DND-41 (cell line): ENCODE results near the gene TENT4B.

Source experiments
- ATAC-seq: fragments of 200-7000 bp; cut with Tn5 transposase; 3 replicates; pipeline ENCODE4 v1.9.1; 2021; ENCODE audit warnings: low read depth; ENCODE audit not compliant: insufficient read depth
- DNase-seq: peaks from one replicate; pipeline ENCODE4 v3.0.0-alpha.2; 2020
- H2AFZ ChIP-seq: 2 replicates; pipeline ENCODE4 v1.6.0; 2012; ENCODE audit warnings: low read depth, low read length
- H3K27ac ChIP-seq: 2 replicates; pipeline ENCODE4 v1.5.1; 2012; ENCODE audit warnings: low read length, inconsistent platforms
- H3K27me3 ChIP-seq: fragments of 200-600 bp; sonication (generic); 2 replicates; pipeline ENCODE4 v1.6.0; 2012; ENCODE audit warnings: low read length, mild to moderate bottlenecking, inconsistent platforms; ENCODE audit not compliant: insufficient read depth, poor library complexity
- H3K36me3 ChIP-seq: 2 replicates; pipeline ENCODE4 v1.5.1; 2012; ENCODE audit warnings: low read length, inconsistent platforms; ENCODE audit not compliant: insufficient read depth
- H3K4me1 ChIP-seq: 2 replicates; pipeline ENCODE4 v1.5.1; 2012; ENCODE audit warnings: mild to moderate bottlenecking, low read length; ENCODE audit not compliant: insufficient read depth
- H3K4me2 ChIP-seq: 2 replicates; pipeline ENCODE4 v1.6.0; 2012; ENCODE audit warnings: mild to moderate bottlenecking, moderate library complexity, low read length, inconsistent platforms; ENCODE audit not compliant: insufficient read depth
- H3K4me3 ChIP-seq, 2 experiments: fragments of 200-600 bp in 1 of 2; shearing (Covaris generic) in 1 of 2; 2 replicates each; pipeline ENCODE4 v1.5.1; 2012 to 2016; ENCODE audit warnings: inconsistent platforms in 2 of 2, low read length in 2 of 2, mild to moderate bottlenecking in 2 of 2, low read depth in 1 of 2, moderate library complexity in 1 of 2
- H3K79me2 ChIP-seq: 2 replicates; pipeline ENCODE4 v1.6.0; 2012; ENCODE audit warnings: low read length, inconsistent platforms; ENCODE audit not compliant: insufficient read depth
- H3K9ac ChIP-seq: 2 replicates; pipeline ENCODE4 v1.6.0; 2012; ENCODE audit warnings: low read depth, mild to moderate bottlenecking, inconsistent platforms, low read length, moderate library complexity
- H3K9me3 ChIP-seq: 2 replicates; pipeline ENCODE4 v1.5.1; 2012; ENCODE audit warnings: low read length, moderate library complexity, mild to moderate bottlenecking, inconsistent platforms; ENCODE audit not compliant: insufficient read depth, severe bottlenecking
- H4K20me1 ChIP-seq: 2 replicates; pipeline ENCODE4 v1.6.0; 2012; ENCODE audit warnings: low read length; ENCODE audit not compliant: insufficient read depth
- CTCF ChIP-seq: IDR thresholded peaks from 2 replicates; pipeline ENCODE4 v1.5.1; 2012; ENCODE audit warnings: borderline replicate concordance, low read length, moderate library complexity, mild to moderate bottlenecking; ENCODE audit not compliant: poor library complexity, severe bottlenecking; ENCODE audit errors: extremely low read depth
- EZH2 ChIP-seq: IDR thresholded peaks from 3 replicates; pipeline ENCODE4 v1.6.1; 2012; ENCODE audit warnings: borderline replicate concordance, low read depth, mild to moderate bottlenecking, moderate library complexity, low read length, inconsistent platforms; ENCODE audit not compliant: severe bottlenecking

TENT4B gene

DNA sequence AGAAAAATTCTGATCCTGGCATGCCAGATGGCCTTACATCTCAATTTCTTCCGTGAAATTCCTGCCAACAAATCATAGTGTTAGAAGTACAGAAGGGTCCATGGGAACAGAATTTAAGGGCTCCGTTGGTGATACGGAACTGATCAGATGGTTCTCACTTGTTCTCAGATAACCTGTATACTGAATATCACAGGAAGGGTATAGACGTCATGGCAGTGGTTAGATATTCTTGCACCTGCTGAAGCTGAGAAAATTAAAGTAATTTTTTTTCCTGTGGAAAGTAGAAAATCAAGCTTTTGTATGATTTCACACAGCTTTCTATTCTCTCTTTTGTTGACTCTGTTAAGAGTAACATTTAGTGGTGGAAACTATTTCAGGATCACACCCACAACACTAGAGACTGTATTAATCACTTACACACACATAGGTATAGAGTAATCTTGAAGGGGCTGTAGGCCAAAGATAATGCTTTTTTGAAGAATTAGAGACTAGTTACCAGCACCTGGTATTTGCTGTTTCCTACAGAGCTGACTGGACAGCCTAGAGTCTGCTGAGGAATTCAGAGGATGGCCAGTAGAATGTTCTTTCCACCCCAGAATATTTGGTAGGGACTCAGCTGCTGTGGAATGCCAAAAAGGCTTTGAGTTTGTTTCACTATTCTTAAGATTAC lies 7.5 kb downstream of the TENT4B start:
- TF ChIP-seq CTCF (no peak), EZH2 (no peak)
- Histone ChIP-seq H4K20me1 (peaks cover 30% of the 10 kb centered on the region; the same call in 1 of the 2 replicates), H3K27me3 (no peaks in the 10 kb centered on the region), H3K4me2 (no peak overlapping the region), H3K27ac (no peak overlapping the region), H3K79me2 (peaks cover 91% of the 10 kb centered on the region), H3K4me1 (peaks cover 10% of the 10 kb centered on the region), H3K4me3 (no peak overlapping the region), H3K9ac (no peak overlapping the region), H3K9me3 (no peaks in the 10 kb centered on the region), H2AFZ (no peak overlapping the region), H3K36me3 (peaks cover 5% of the 10 kb centered on the region; the same call in 1 of the 2 replicates)
- ATAC-seq (no peak), DNase-seq (no peak)

DNA sequence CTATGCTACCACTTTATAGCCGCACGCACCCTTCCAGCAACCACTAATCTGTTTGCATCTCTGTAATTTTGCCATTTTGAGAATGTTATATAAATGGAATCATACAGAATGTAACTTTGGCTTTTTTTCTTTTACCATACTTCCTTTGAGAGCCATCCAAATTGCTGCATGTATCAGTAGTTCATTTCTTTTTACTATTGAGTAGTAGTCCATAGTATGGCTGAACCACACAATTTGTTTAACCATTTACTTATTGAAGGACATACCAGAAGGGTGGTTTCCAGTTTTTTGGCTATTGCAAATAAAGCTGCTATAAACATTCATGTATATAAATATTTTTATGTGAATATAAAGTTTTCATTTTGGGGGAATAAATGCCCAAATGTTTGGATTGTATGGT lies 8.8 kb downstream of the TENT4B start:
- Histone ChIP-seq H2AFZ (no peak overlapping the region), H3K79me2 (peaks cover 92% of the 10 kb centered on the region), H3K4me2 (no peak overlapping the region), H3K4me1 (no peaks in the 10 kb centered on the region; the same call in 1 of the 2 replicates), H3K27ac (no peak overlapping the region), H3K36me3 (peaks cover 5% of the 10 kb centered on the region; the same call in 1 of the 2 replicates), H3K4me3 (no peak overlapping the region), H3K9ac (no peak overlapping the region), H4K20me1 (peaks cover 22% of the 10 kb centered on the region; the same call in 1 of the 2 replicates), H3K9me3 (no peaks in the 10 kb centered on the region), H3K27me3 (no peaks in the 10 kb centered on the region)
- ATAC-seq, result no peak
- TF ChIP-seq CTCF (no peak), EZH2 (no peak)
- no peak for DNase-seq

- no peak overlapping the region for H3K4me3 ChIP-seq
- no peaks in the 10 kb centered on the region for H3K36me3 ChIP-seq
- H3K9ac ChIP-seq, result no peak overlapping the region
- H2AFZ ChIP-seq, result no peak overlapping the region
- H4K20me1 ChIP-seq, result peaks cover 9% of the 10 kb centered on the region; the same call in 1 of the 2 replicates
- TF ChIP-seq EZH2 (no peak), CTCF (no peak)
- no peaks in the 10 kb centered on the region for H3K4me1 ChIP-seq
- peaks cover 76% of the 10 kb centered on the region for H3K79me2 ChIP-seq
- no peaks in the 10 kb centered on the region for H3K9me3 ChIP-seq
- no peak for ATAC-seq
- H3K27ac ChIP-seq, result no peak overlapping the region
- no peaks in the 10 kb centered on the region for H3K27me3 ChIP-seq
- H3K4me2 ChIP-seq, result no peak overlapping the region
- DNase-seq, result no peak
Observed at GRCh38 chr16:50165473-50165872, 12.4 kb downstream of the TENT4B start.
